ENCODE results near the gene SGCG.

SGCG gene

GRCh38 chr13:23354520-23354919 is 173.7 kb downstream of the SGCG start:
- H3K9me3 ChIP-seq (ENCODE audit: low read depth, low read length): no peaks in the 10 kb centered on the region
- DNase-seq (ENCODE audit: low read depth, low spot score): no peak
- H3K36me3 ChIP-seq (ENCODE audit: insufficient read depth, low read length): peaks cover 71% of the 10 kb centered on the region

GRCh38 chr13:23356368-23356767 is 175.6 kb downstream of the SGCG start:
- H3K4me3 ChIP-seq: no peak overlapping the region
- H3K36me3 ChIP-seq (ENCODE audit: insufficient read depth, low read length): peaks cover 62% of the 10 kb centered on the region
- no peaks in the 10 kb centered on the region for H3K9me3 ChIP-seq (ENCODE audit: low read depth, low read length)
- no peak overlapping the region for H3K27ac ChIP-seq
- DNase-seq (ENCODE audit: low read depth, low spot score): no peak
- no peak overlapping the region for H3K9ac ChIP-seq (ENCODE audit: insufficient read length)
- no peak for TF ChIP-seq FOXP2 (optimal IDR thresholded peaks at IDR 0.05; ENCODE audit: control extremely low read depth, extremely low read length, insufficient read depth)
- no peak for TF ChIP-seq EZH2 (IDR thresholded peaks at IDR 0.05)
- TF ChIP-seq POLR2AphosphoS5 (IDR thresholded peaks at IDR 0.05; ENCODE audit: borderline replicate concordance, low read depth, low read length): no peak

More at GRCh38 chr13:23354520-23354919, 173.7 kb downstream of the SGCG start:
- Histone ChIP-seq H3K9ac (ENCODE audit: insufficient read length) (no peak overlapping the region), H3K4me3 (no peak overlapping the region), H3K27ac (no peak overlapping the region)
- TF ChIP-seq EZH2 (IDR thresholded peaks at IDR 0.05) (no peak), POLR2AphosphoS5 (IDR thresholded peaks at IDR 0.05; ENCODE audit: borderline replicate concordance, low read depth, low read length) (no peak), FOXP2 (optimal IDR thresholded peaks at IDR 0.05; ENCODE audit: control extremely low read depth, extremely low read length, insufficient read depth) (no peak)

- peaks cover 53% of the 10 kb centered on the region for H3K36me3 ChIP-seq (ENCODE audit: insufficient read depth, low read length)
- H3K9ac ChIP-seq (ENCODE audit: insufficient read length): no peak overlapping the region
- no peak for DNase-seq (ENCODE audit: low read depth, low spot score)
- H3K9me3 ChIP-seq (ENCODE audit: low read depth, low read length): no peaks in the 10 kb centered on the region
- H3K4me3 ChIP-seq: no peak overlapping the region
- TF ChIP-seq FOXP2 (optimal IDR thresholded peaks at IDR 0.05; ENCODE audit: control extremely low read depth, extremely low read length, insufficient read depth) (no peak), EZH2 (IDR thresholded peaks at IDR 0.05) (no peak), POLR2AphosphoS5 (IDR thresholded peaks at IDR 0.05; ENCODE audit: borderline replicate concordance, low read depth, low read length) (no peak)
- H3K27ac ChIP-seq: no peak overlapping the region
These were observed 176.6 kb downstream of the SGCG start for GRCh38 chr13:23357349-23357748.

GRCh38 chr13:23359882-23360281 is 179.1 kb downstream of the SGCG start:
- Histone ChIP-seq H3K36me3 (ENCODE audit: insufficient read depth, low read length) (peaks cover 57% of the 10 kb centered on the region), H3K9me3 (ENCODE audit: low read depth, low read length) (no peaks in the 10 kb centered on the region), H3K4me3 (no peak overlapping the region), H3K27ac (no peak overlapping the region), H3K9ac (ENCODE audit: insufficient read length) (no peak overlapping the region)
- no peak for DNase-seq (ENCODE audit: low read depth, low spot score)
- no peak for TF ChIP-seq POLR2AphosphoS5 (IDR thresholded peaks at IDR 0.05; ENCODE audit: borderline replicate concordance, low read depth, low read length)
- TF ChIP-seq EZH2 (IDR thresholded peaks at IDR 0.05): no peak
- TF ChIP-seq FOXP2 (optimal IDR thresholded peaks at IDR 0.05; ENCODE audit: control extremely low read depth, extremely low read length, insufficient read depth): no peak

GRCh38 chr13:23365652-23366051 is 184.9 kb downstream of the SGCG start:
- TF ChIP-seq EZH2 (IDR thresholded peaks at IDR 0.05) (no peak), POLR2AphosphoS5 (IDR thresholded peaks at IDR 0.05; ENCODE audit: borderline replicate concordance, low read depth, low read length) (no peak), FOXP2 (optimal IDR thresholded peaks at IDR 0.05; ENCODE audit: control extremely low read depth, extremely low read length, insufficient read depth) (no peak)

GRCh38 chr13:23367907-23368306 is 187.1 kb downstream of the SGCG start:
- no peak overlapping the region for H3K9ac ChIP-seq (ENCODE audit: insufficient read length)
- TF ChIP-seq POLR2AphosphoS5 (IDR thresholded peaks at IDR 0.05; ENCODE audit: borderline replicate concordance, low read depth, low read length) (no peak), FOXP2 (optimal IDR thresholded peaks at IDR 0.05; ENCODE audit: control extremely low read depth, extremely low read length, insufficient read depth) (no peak)
- no peak overlapping the region for H3K27ac ChIP-seq
- H3K4me3 ChIP-seq: no peak overlapping the region
- H3K9me3 ChIP-seq (ENCODE audit: low read depth, low read length): no peaks in the 10 kb centered on the region
- peaks cover 86% of the 10 kb centered on the region for H3K36me3 ChIP-seq (ENCODE audit: insufficient read depth, low read length)
- no peak for DNase-seq (ENCODE audit: low read depth, low spot score)

More at GRCh38 chr13:23365652-23366051, 184.9 kb downstream of the SGCG start:
- Histone ChIP-seq H3K27ac (no peak overlapping the region), H3K4me3 (no peak overlapping the region), H3K9me3 (ENCODE audit: low read depth, low read length) (no peaks in the 10 kb centered on the region), H3K9ac (ENCODE audit: insufficient read length) (no peak overlapping the region), H3K36me3 (ENCODE audit: insufficient read depth, low read length) (peaks cover 65% of the 10 kb centered on the region)
- no peak for DNase-seq (ENCODE audit: low read depth, low spot score)

- Histone ChIP-seq H3K27ac (no peak overlapping the region), H3K9me3 (ENCODE audit: low read depth, low read length) (no peaks in the 10 kb centered on the region), H3K9ac (ENCODE audit: insufficient read length) (no peak overlapping the region), H3K4me3 (no peak overlapping the region), H3K36me3 (ENCODE audit: insufficient read depth, low read length) (peaks cover 49% of the 10 kb centered on the region)
- TF ChIP-seq EZH2 (IDR thresholded peaks at IDR 0.05): no peak
- no peak for TF ChIP-seq FOXP2 (optimal IDR thresholded peaks at IDR 0.05; ENCODE audit: control extremely low read depth, extremely low read length, insufficient read depth)
- TF ChIP-seq POLR2AphosphoS5 (IDR thresholded peaks at IDR 0.05; ENCODE audit: borderline replicate concordance, low read depth, low read length): no peak
- no peak for DNase-seq (ENCODE audit: low read depth, low spot score)
These were observed 191.6 kb downstream of the SGCG start for GRCh38 chr13:23372264-23372906.
